ENCODE results near the gene RAB3A.

Gene RAB3A, protein sequence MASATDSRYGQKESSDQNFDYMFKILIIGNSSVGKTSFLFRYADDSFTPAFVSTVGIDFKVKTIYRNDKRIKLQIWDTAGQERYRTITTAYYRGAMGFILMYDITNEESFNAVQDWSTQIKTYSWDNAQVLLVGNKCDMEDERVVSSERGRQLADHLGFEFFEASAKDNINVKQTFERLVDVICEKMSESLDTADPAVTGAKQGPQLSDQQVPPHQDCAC

DNA sequence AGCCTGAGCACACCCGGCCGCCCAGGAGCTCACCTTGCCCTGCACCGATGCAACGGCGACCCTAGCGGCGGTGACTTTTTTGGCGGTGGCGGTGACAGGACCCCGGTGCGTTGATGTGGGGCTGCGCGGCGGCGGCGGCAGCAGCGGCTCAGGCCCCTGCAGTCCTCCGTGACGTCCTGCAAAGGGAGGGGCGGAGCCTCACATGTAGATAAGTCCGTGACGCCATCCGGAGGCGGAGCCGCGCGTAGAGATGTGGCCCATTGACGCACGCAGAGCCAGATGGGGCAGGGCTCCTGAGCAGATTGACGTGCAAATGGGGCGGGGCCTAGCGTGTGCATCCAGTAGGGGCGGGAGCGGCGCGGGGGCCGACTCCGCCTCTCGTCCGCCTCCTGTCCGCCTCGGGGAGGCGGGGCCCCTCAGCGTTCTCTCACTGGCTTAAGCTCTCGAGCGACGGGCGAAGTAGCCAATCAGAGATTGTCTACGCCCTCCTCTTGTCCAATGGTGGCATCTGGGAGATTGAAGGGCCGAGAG, at the start of gene RAB3A:
TSS of gene RAB3A (minus strand) at position 180 of the 531 bp plus-strand sequence. CDS start 1,302 bp downstream, outside the sequence.
- Histone ChIP-seq H3K36me3 (ENCODE audit: control insufficient read depth, insufficient read depth, low read length) (peaks cover 25% of the 10 kb centered on the region), H3K4me1 (ENCODE audit: control insufficient read depth, insufficient read depth, low read length) (peaks cover 9% of the 10 kb centered on the region), H3K9ac (ENCODE audit: low read depth, low read length) (peak within 1 kb of the TSS; percentile 74), H3K9me3 (ENCODE audit: control insufficient read depth, insufficient read depth, low read length) (no peaks in the 10 kb centered on the region), H3K27ac (ENCODE audit: low read depth, low read length) (peak within 1 kb of the TSS; percentile 98), H3K27me3 (ENCODE audit: control insufficient read depth, insufficient read depth, low read length) (no peaks in the 10 kb centered on the region), H3K4me3 (ENCODE audit: low read depth, low read length) (peak within 1 kb of the TSS; percentile 78)

DNA sequence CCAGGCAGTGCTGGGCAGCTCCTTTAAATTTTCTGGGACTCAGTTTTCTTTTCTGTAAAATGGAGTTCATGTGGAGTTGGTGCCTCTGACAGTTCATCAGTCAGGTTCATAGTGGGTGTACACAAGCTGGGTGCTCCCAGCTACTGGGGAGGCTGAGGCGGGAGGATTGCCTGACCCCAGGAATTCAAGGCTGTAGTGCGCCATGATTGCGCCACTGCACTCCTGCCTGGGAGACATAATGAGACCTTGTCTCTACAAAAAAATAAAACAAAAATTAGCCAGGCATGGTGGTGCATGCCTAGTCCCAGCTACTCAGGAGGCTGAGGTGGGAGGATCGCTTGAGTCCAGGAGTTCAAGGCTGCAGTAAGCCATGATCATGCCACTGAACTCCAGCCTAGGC, 49.3 kb upstream of the RAB3A start:
- Histone ChIP-seq H3K9ac (ENCODE audit: low read depth, low read length) (no peak overlapping the region), H3K9me3 (ENCODE audit: control insufficient read depth, insufficient read depth, low read length) (no peaks in the 10 kb centered on the region), H3K27ac (ENCODE audit: low read depth, low read length) (no peak overlapping the region), H3K36me3 (ENCODE audit: control insufficient read depth, insufficient read depth, low read length) (no peaks in the 10 kb centered on the region), H3K4me3 (ENCODE audit: low read depth, low read length) (no peak overlapping the region), H3K4me1 (ENCODE audit: control insufficient read depth, insufficient read depth, low read length) (peaks cover 6% of the 10 kb centered on the region), H3K27me3 (ENCODE audit: control insufficient read depth, insufficient read depth, low read length) (peaks cover 7% of the 10 kb centered on the region)

DNA sequence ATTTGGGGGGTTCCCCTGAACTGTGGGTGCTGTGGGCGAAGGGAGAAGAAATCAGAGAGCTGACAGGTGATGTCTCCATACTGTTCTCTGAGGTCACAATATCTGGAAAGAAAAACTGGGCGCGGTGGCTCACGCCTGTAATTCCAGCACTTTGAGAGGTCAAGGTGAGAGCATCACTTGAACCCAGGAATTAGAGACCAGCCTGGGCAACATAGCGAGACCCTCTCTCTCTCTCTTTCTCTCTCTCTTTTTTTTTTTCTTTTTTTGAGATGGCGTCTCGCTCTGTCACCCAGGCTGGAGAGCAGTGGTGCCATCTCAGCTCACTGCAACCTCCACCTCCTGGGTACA, 48.5 kb upstream of the RAB3A start:
- Histone ChIP-seq H3K27me3 (ENCODE audit: control insufficient read depth, insufficient read depth, low read length) (peaks cover 7% of the 10 kb centered on the region; the same call in 1 of the 2 replicates), H3K9ac (ENCODE audit: low read depth, low read length) (no peak overlapping the region), H3K9me3 (ENCODE audit: control insufficient read depth, insufficient read depth, low read length) (no peaks in the 10 kb centered on the region), H3K36me3 (ENCODE audit: control insufficient read depth, insufficient read depth, low read length) (no peaks in the 10 kb centered on the region), H3K4me1 (ENCODE audit: control insufficient read depth, insufficient read depth, low read length) (peaks cover 6% of the 10 kb centered on the region), H3K4me3 (ENCODE audit: low read depth, low read length) (no peak overlapping the region), H3K27ac (ENCODE audit: low read depth, low read length) (no peak overlapping the region)

DNA sequence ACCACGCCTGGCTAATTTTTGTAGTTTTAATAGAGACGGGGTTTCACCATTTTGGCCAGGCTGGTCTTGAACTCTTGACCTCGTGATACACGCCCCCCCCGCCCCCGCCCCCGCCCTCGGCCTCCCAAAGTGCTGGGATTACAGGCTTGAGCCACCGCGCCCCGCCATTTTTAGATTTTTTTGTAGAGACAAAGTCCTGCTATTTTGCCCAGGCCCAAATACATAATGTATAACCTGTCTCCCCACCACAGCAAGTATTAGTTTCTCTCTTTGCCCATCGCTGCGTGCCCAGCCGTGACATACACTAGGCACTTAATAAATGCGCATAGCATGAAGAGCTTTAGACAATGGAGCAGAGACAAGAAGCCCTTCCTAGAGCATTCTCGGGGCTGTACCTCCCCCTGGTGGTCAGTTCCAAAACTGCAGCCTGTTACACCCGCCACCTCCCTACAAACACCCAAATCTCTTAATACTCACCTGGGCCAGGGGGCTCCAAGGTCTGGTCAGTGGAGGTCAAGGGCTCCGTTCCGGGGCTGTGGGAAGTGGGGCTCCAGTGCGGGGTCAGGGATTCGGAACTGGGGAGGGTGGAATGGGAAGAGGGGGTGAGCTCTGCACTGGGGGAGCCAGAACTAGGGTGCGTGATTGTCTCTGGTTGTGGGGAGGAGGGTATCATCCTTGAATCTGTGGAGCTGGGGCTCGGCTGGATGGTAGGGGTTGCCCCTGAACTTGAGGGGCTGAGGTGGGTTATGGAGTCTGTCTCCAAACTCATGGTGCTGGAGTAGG, 47.9 kb upstream of the RAB3A start:
- peaks cover 6% of the 10 kb centered on the region for H3K4me1 ChIP-seq (ENCODE audit: control insufficient read depth, insufficient read depth, low read length)
- no peak overlapping the region for H3K27ac ChIP-seq (ENCODE audit: low read depth, low read length)
- no peak overlapping the region for H3K9ac ChIP-seq (ENCODE audit: low read depth, low read length)
- H3K4me3 ChIP-seq (ENCODE audit: low read depth, low read length) = no peak overlapping the region
- H3K27me3 ChIP-seq (ENCODE audit: control insufficient read depth, insufficient read depth, low read length) = peaks cover 7% of the 10 kb centered on the region; the same call in 1 of the 2 replicates
- H3K36me3 ChIP-seq (ENCODE audit: control insufficient read depth, insufficient read depth, low read length) = no peaks in the 10 kb centered on the region
- H3K9me3 ChIP-seq (ENCODE audit: control insufficient read depth, insufficient read depth, low read length) = no peaks in the 10 kb centered on the region

DNA sequence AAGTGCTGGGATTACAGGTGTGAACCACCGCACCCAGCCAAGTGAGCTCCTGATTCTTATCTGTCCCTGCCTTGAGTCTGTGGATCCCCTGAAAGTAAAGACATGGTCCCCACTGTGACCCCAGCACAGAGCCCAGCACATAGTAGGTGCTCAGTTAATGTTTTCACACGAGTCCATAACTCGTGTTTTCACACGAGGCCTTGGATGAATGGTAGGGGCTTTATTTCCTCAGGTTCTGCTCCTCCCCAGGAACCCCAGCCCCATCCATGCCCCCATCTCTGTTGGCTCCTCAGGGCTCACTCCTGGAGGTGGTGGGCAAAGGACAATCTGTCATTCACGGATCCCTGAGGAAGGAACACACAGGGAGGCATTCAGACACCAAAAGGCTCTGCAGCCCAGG, 46.0 kb upstream of the RAB3A start:
- peaks cover 3% of the 10 kb centered on the region for H3K4me1 ChIP-seq (ENCODE audit: control insufficient read depth, insufficient read depth, low read length)
- peaks cover 7% of the 10 kb centered on the region; the same call in 1 of the 2 replicates for H3K27me3 ChIP-seq (ENCODE audit: control insufficient read depth, insufficient read depth, low read length)
- no peaks in the 10 kb centered on the region for H3K9me3 ChIP-seq (ENCODE audit: control insufficient read depth, insufficient read depth, low read length)
- no peak overlapping the region for H3K9ac ChIP-seq (ENCODE audit: low read depth, low read length)
- no peaks in the 10 kb centered on the region for H3K36me3 ChIP-seq (ENCODE audit: control insufficient read depth, insufficient read depth, low read length)
- no peak overlapping the region for H3K4me3 ChIP-seq (ENCODE audit: low read depth, low read length)
- H3K27ac ChIP-seq (ENCODE audit: low read depth, low read length) = no peak overlapping the region

DNA sequence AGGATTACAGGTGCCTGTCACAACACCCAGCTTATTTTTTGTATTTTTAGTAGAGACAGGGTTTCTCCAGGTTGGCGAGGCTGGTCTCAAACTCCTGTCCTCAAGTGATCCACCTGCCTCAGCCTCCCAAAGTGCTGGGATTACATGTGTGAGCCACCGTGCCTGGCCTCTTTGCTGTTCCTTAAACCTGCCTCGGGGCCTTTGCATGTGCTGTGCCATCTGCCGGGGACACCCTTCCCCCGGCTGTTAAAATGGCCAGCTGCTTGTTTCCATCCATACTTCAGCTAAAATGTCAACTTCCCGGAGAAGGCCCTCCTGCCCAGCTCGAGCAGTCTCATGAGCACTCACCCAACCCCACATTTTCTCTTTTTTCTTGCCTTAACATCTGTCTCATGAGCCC, 41.5 kb upstream of the RAB3A start:
- no peak overlapping the region for H3K9ac ChIP-seq (ENCODE audit: low read depth, low read length)
- no peaks in the 10 kb centered on the region for H3K27me3 ChIP-seq (ENCODE audit: control insufficient read depth, insufficient read depth, low read length)
- H3K4me1 ChIP-seq (ENCODE audit: control insufficient read depth, insufficient read depth, low read length) = no peaks in the 10 kb centered on the region; the same call in 1 of the 2 replicates
- no peaks in the 10 kb centered on the region for H3K9me3 ChIP-seq (ENCODE audit: control insufficient read depth, insufficient read depth, low read length)
- no peaks in the 10 kb centered on the region for H3K36me3 ChIP-seq (ENCODE audit: control insufficient read depth, insufficient read depth, low read length)
- no peak overlapping the region for H3K27ac ChIP-seq (ENCODE audit: low read depth, low read length)
- H3K4me3 ChIP-seq (ENCODE audit: low read depth, low read length) = no peak overlapping the region

DNA sequence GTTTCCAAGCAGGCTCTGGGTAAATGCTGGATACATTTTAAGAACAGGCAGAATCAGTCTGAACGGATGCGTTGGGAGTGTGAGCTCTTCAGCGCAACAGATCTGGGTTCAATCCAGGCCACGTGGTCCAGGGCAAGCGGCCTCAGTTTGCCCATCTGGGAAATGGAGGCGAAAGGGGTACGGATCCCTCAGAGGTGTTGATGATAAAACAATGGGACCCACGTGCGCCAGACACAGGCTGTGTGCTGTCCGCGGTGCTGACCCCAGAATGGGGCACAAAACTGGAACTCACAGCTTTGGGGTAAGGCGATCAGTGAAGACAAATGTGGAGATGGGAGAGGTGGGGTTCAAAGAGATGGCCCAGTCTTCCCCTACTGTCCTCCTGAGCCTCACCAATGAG, 35.5 kb upstream of the RAB3A start:
- Histone ChIP-seq H3K9me3 (ENCODE audit: control insufficient read depth, insufficient read depth, low read length) (no peaks in the 10 kb centered on the region), H3K27me3 (ENCODE audit: control insufficient read depth, insufficient read depth, low read length) (no peaks in the 10 kb centered on the region), H3K4me1 (ENCODE audit: control insufficient read depth, insufficient read depth, low read length) (no peaks in the 10 kb centered on the region), H3K4me3 (ENCODE audit: low read depth, low read length) (no peak overlapping the region), H3K9ac (ENCODE audit: low read depth, low read length) (no peak overlapping the region), H3K36me3 (ENCODE audit: control insufficient read depth, insufficient read depth, low read length) (no peaks in the 10 kb centered on the region), H3K27ac (ENCODE audit: low read depth, low read length) (no peak overlapping the region)

DNA sequence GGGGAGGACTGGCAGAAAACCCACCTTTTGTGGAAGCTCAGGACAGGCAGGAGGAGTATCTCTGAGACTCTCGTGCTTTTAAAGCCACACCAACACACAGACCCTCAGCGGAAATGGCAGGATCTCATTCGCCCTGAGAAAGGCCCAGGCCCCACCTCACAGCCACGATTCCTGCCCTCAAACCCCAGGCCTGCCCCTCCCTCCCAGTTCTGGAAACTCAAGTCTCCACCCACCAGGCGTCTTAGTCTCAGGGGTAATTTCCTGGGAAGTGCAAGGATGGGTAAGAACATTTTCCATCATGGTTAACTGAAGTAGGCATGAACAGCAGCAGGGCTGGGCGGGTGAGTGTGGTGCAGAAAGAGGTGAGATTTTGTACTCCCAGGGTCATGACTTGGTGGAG, 30.4 kb upstream of the RAB3A start:
- peaks cover 20% of the 10 kb centered on the region for H3K4me1 ChIP-seq (ENCODE audit: control insufficient read depth, insufficient read depth, low read length)
- H3K4me3 ChIP-seq (ENCODE audit: low read depth, low read length) = no peak overlapping the region
- H3K9me3 ChIP-seq (ENCODE audit: control insufficient read depth, insufficient read depth, low read length) = no peaks in the 10 kb centered on the region
- no peak overlapping the region for H3K9ac ChIP-seq (ENCODE audit: low read depth, low read length)
- H3K36me3 ChIP-seq (ENCODE audit: control insufficient read depth, insufficient read depth, low read length) = no peaks in the 10 kb centered on the region
- H3K27me3 ChIP-seq (ENCODE audit: control insufficient read depth, insufficient read depth, low read length) = no peaks in the 10 kb centered on the region
- no peak overlapping the region for H3K27ac ChIP-seq (ENCODE audit: low read depth, low read length)

DNA sequence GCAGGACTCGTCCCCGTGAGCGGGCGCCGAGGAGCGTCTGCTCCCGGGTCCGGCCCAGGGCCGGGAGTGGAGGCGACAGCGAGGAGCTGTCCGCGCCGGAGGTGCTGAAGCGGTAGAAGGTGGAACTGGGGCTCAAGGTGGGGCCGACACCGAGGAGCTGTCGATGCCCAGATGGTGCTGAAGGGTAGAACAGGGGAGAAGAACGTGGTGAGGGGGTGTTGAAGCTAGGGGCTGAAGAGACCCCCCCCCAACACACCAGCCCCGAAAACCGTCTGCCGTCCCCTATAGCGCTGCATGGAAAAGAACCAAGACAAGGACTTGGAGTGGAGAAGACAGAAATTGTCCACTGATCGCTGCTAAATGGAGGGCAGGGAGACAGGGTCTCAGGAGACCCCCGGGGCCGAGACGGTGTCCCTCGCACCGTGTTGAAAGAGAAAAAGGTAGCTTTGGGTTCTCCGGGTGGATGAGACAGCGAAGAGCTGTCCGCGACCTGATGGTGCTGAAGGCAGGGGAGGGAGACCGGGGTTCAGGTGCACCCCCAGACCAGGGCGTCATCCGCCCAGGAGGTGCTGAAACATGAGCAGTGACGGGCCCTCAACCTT, 29.5 kb upstream of the RAB3A start:
- H3K9ac ChIP-seq (ENCODE audit: low read depth, low read length) = no peak overlapping the region
- H3K36me3 ChIP-seq (ENCODE audit: control insufficient read depth, insufficient read depth, low read length) = no peaks in the 10 kb centered on the region
- peak overlapping the region; percentile 81 for H3K27ac ChIP-seq (ENCODE audit: low read depth, low read length)
- H3K27me3 ChIP-seq (ENCODE audit: control insufficient read depth, insufficient read depth, low read length) = no peaks in the 10 kb centered on the region
- H3K9me3 ChIP-seq (ENCODE audit: control insufficient read depth, insufficient read depth, low read length) = no peaks in the 10 kb centered on the region
- peak overlapping the region; percentile 55 for H3K4me3 ChIP-seq (ENCODE audit: low read depth, low read length)
- H3K4me1 ChIP-seq (ENCODE audit: control insufficient read depth, insufficient read depth, low read length) = peaks cover 20% of the 10 kb centered on the region

DNA sequence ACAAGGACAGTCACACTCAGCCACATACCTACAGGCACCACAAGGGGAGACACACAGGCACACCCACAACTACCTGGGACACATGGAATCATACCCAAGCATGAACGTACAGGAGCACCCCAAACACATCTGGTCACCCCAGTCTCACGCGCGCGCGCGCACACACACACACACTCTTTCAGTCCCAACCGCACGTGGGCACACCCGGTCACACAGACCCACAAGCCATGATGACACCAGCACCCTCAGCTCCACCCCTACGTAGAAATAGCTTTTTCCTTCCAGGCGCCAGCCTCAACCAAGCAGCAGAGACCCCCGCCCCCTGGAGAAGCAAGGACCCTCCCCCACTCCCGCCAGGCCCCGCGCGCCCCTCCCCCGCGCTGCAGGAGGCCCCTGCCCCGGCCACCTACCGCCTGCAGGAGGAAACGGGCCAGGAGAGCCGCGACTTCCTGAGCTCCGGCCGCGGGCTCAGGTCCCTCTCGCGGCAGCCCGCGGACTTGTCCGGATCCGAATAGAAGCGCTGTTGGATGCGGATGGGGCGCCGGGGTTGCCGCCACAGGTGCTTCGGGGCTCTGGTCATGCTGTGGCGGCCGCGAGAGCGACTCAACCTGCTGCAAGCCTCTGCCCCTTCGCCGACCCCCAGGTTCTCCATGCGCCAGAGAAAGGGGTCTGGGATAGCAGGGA, 28.8 kb upstream of the RAB3A start:
- Histone ChIP-seq H3K9ac (ENCODE audit: low read depth, low read length) (peak overlapping the region; percentile 44; the same call in 1 of the 2 replicates), H3K27ac (ENCODE audit: low read depth, low read length) (peak overlapping the region; percentile 81), H3K4me1 (ENCODE audit: control insufficient read depth, insufficient read depth, low read length) (peaks cover 20% of the 10 kb centered on the region), H3K9me3 (ENCODE audit: control insufficient read depth, insufficient read depth, low read length) (no peaks in the 10 kb centered on the region), H3K36me3 (ENCODE audit: control insufficient read depth, insufficient read depth, low read length) (no peaks in the 10 kb centered on the region), H3K4me3 (ENCODE audit: low read depth, low read length) (peak overlapping the region; percentile 64), H3K27me3 (ENCODE audit: control insufficient read depth, insufficient read depth, low read length) (no peaks in the 10 kb centered on the region)

Measured in HUES48 (cell line).